Activated CD4-positive, alpha-beta T cell treated with anti-CD3 and anti-CD28 coated beads for 36 hours (primary cell): ENCODE measurements around the gene MGLL. TPM values are rescaled to one million over a fixed set of nuclear protein-coding genes. Genes with fewer than 3 reads are reported as not detected.

Experiments used
- ATAC-seq: fragments of 200-7000 bp; cut with Tn5 transposase; one replicate; pipeline ENCODE4 v1.10.0; 2021; ENCODE audit warnings: mild to moderate bottlenecking, moderate library complexity
- CTCF ChIA-PET: fragments of 350-600 bp; sonication (Branson Sonifier 250); formaldehyde crosslinking; loops from one replicate; lab custom pipeline; 2021; ENCODE audit warnings: antibody characterized with exemption; lab: Charles Lee
- POLR2A ChIA-PET: fragments of 350-600 bp; sonication (Branson Sonifier 250); formaldehyde crosslinking; loops from one replicate; lab custom pipeline; 2021; ENCODE audit warnings: antibody characterized with exemption, inconsistent platforms; lab: Charles Lee
- DNase-seq: peaks from one replicate; pipeline ENCODE4 v3.0.0-alpha.2; 2020
- H3K27ac Mint-ChIP-seq: one replicate; pipeline ENCODE4 v1.8.0; 2021; ENCODE audit warnings: mixed read lengths
- H3K27me3 Mint-ChIP-seq: one replicate; pipeline ENCODE4 v1.8.0; 2021; ENCODE audit warnings: mixed read lengths
- H3K36me3 Mint-ChIP-seq: one replicate; pipeline ENCODE4 v1.8.0; 2021; ENCODE audit warnings: low read depth, mixed read lengths
- H3K4me1 Mint-ChIP-seq: one replicate; pipeline ENCODE4 v1.8.0; 2021; ENCODE audit warnings: mixed read lengths
- H3K4me3 Mint-ChIP-seq: one replicate; pipeline ENCODE4 v1.8.0; 2021; ENCODE audit warnings: mild to moderate bottlenecking, moderate library complexity, mixed read lengths
- H3K9me3 Mint-ChIP-seq: one replicate; pipeline ENCODE4 v1.8.0; 2021; ENCODE audit warnings: low read depth, mixed read lengths
- intact Hi-C, 2 experiments: fragments of 100-400 bp; cut with DNase I in 1 of 2; cut with micrococcal nuclease in 1 of 2; formaldehyde crosslinking; loops; one replicate each; pipeline versions ENCODE4 v1.14.2 to v1.15.1; 2022 to 2024; cut with DNase I, micrococcal nuclease
- total RNA-seq, 2 experiments: library from RNA; stranded (reverse); gene quantifications; one replicate each; pipeline ENCODE4 v1.2.3, GENCODE V29; 2021

Gene MGLL
- total RNA-seq, 2 experiments from 2014 or later: 0.49 to 0.50 TPM

DNA sequence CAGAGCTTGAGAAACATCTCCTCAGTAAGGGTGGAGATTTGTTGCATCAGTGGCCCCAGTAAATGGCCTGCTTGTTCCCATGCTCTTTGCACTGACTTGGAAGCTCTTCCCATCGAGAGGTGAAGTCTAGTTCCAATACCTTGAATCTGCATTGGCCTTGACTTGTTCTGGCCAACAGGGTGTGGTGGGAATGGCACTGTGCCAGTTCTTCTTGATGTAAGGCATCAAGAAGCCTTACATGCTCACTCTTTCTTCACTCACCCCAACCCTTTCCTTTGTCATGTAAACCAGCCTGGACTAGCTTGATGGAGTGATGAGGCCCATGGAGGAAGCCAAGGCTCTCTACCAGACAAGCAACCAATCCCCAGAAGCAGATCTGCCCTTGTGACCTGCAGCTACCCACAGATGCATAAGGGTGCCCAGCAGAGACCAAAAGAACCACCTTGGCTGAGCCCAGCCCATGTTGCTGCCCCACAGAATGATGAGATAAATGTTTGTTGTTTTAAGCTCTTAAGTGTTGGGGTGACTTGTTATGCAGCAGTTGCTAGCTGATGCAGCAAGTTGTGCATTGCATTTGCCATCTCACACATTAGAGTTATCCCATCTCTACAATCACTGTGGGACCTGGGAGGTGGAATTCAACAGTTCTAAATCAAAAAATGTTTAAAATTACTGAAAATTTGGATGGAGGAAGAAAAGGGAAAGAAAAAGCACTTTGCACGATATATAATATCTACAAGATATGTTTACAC is 11.1 kb upstream of the MGLL start:
- Mint-ChIP-seq H3K27me3 (peaks cover 6% of the 10 kb centered on the region), H3K4me3 (no peak overlapping the region), H3K4me1 (no peaks in the 10 kb centered on the region), H3K9me3 (peaks cover 16% of the 10 kb centered on the region), H3K27ac (no peak overlapping the region), H3K36me3 (no peaks in the 10 kb centered on the region)
- no peak for ATAC-seq
- POLR2A ChIA-PET: no interaction called here
- DNase-seq: no peak
- CTCF ChIA-PET: interaction anchor here (0.6 kb wide), 1 partner anchor 90 kb away, joined by 3 read pairs; no protein-coding TSS in a partner anchor
- intact Hi-C loops: loop anchor here (5.0 to 10.0 kb wide), 3 partner anchors 136 to 256 kb away; no protein-coding TSS in a partner anchor

DNA sequence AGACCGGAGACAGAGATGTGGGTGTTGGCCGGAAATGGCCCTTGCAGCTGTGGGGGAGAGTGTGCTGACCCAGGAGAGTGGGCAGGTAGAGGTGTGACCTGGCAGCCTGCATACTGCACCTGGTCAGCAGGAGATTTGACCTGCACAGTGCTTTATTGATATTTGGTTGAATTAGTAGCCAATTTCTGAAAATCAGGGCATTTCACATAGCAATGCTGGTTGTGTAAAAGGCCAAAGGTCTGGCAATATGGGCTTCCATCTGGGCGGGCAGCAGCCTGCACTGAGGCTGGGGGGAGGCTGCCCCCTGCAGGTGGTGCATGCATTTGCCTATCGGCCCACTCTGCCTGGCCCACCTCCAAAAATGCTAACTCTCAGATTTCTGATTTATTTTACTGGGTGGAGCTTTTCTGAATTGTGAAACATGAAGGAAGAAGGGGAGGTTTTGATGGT is 9.4 kb upstream of the MGLL start:
- Mint-ChIP-seq H3K9me3 (peaks cover 22% of the 10 kb centered on the region), H3K4me3 (no peak overlapping the region), H3K27me3 (peaks cover 6% of the 10 kb centered on the region), H3K27ac (no peak overlapping the region), H3K4me1 (no peaks in the 10 kb centered on the region), H3K36me3 (no peaks in the 10 kb centered on the region)
- intact Hi-C loops: loop anchor here (1.0 to 10.0 kb wide), 4 partner anchors 134 to 254 kb away; no protein-coding TSS in a partner anchor
- no peak for ATAC-seq
- peak; percentile 62 for DNase-seq
- ChIA-PET CTCF (interaction anchor here (0.6 to 1.5 kb wide), 7 partner anchors 9 to 383 kb away, joined by 3 to 4 read pairs (median 3); no protein-coding TSS in a partner anchor), POLR2A (no interaction called here)

DNA sequence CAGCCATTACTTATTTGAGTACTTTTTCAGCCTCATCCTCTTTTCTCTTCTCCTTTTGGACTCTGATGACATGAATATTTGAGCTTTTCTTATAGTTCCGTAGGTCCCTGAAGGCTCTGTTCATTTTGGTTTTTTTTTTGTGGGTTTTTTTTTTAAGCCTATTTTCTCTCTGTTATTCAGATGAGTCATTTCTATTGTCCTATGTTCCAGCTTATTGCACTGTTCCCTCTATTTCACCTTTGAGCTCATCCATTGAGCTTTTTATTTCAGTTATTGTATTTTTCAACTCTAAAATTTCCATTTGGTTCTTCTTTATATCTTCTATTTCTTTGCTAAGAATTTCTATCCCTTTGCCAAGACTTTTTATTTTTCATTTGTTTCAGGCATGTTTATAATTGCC is 7.2 kb upstream of the MGLL start:
- H3K4me1 Mint-ChIP-seq: no peaks in the 10 kb centered on the region
- ATAC-seq (no peak), DNase-seq (no peak)
- intact Hi-C loops: no loop called here
- H3K4me3 Mint-ChIP-seq: no peak overlapping the region
- ChIA-PET CTCF (no interaction called here), POLR2A (interaction anchor here (0.6 kb wide), 1 partner anchor 128 kb away, joined by 3 read pairs; no protein-coding TSS in a partner anchor)
- H3K36me3 Mint-ChIP-seq: no peaks in the 10 kb centered on the region
- H3K9me3 Mint-ChIP-seq: peaks cover 22% of the 10 kb centered on the region
- H3K27me3 Mint-ChIP-seq: peaks cover 13% of the 10 kb centered on the region
- H3K27ac Mint-ChIP-seq: no peak overlapping the region

DNA sequence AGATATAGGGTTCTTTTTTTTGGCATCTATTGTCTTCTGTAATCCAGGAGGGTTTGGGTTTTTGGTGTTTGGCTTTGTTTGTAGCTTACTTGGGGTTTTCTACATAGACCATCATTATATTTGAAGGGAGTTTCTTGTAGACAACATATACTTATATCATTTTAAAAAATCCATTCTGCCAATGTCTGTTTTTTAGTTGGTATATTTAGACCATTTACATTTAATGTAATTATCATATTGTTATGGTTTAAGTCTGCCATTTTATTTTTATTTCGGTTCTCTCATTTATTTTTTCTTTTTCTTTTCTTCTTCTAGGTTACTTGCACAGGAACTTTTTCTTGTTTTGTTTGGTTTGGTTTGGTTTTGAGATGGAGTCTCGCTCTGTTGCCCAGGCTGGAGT is 5.5 kb upstream of the MGLL start:
- H3K27ac Mint-ChIP-seq: no peak overlapping the region
- H3K4me3 Mint-ChIP-seq: no peak overlapping the region
- ATAC-seq (no peak), DNase-seq (no peak)
- H3K27me3 Mint-ChIP-seq: peaks cover 22% of the 10 kb centered on the region
- H3K9me3 Mint-ChIP-seq: peaks cover 22% of the 10 kb centered on the region
- CTCF ChIA-PET: interaction anchor here (0.7 kb wide), 1 partner anchor 1204 kb away, joined by 3 read pairs; no protein-coding TSS in a partner anchor
- POLR2A ChIA-PET: no interaction called here
- H3K4me1 Mint-ChIP-seq: no peaks in the 10 kb centered on the region
- H3K36me3 Mint-ChIP-seq: no peaks in the 10 kb centered on the region
- intact Hi-C loops: no loop called here

DNA sequence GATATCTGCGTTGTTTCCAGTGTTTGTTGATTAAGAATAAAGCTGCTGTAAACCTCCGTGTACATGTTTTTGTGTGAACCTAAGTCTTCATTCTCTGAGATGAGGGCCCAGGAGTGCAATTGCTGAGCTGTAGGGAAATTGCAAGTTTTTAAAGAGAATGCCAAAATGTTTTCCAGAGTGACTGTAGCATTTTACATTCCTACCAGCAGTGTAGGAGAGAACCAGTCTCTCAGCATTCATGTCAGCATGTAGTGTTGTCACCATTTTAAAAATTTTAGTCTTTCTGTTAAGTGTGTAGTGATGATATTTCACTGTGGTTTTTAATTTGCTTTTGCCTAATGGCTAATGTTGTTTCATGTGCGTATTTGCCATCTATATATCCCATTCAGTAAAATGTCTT is 3.4 kb upstream of the MGLL start:
- intact Hi-C loops: no loop called here
- Mint-ChIP-seq H3K27ac (no peak overlapping the region), H3K4me3 (no peak overlapping the region), H3K27me3 (peaks cover 31% of the 10 kb centered on the region), H3K4me1 (peaks cover 3% of the 10 kb centered on the region), H3K9me3 (peaks cover 22% of the 10 kb centered on the region), H3K36me3 (no peaks in the 10 kb centered on the region)
- POLR2A ChIA-PET: no interaction called here
- no peak for ATAC-seq
- CTCF ChIA-PET: interaction anchor here (1.2 kb wide), 1 partner anchor 9 kb away, joined by 7 read pairs; no protein-coding TSS in a partner anchor
- no peak for DNase-seq

DNA sequence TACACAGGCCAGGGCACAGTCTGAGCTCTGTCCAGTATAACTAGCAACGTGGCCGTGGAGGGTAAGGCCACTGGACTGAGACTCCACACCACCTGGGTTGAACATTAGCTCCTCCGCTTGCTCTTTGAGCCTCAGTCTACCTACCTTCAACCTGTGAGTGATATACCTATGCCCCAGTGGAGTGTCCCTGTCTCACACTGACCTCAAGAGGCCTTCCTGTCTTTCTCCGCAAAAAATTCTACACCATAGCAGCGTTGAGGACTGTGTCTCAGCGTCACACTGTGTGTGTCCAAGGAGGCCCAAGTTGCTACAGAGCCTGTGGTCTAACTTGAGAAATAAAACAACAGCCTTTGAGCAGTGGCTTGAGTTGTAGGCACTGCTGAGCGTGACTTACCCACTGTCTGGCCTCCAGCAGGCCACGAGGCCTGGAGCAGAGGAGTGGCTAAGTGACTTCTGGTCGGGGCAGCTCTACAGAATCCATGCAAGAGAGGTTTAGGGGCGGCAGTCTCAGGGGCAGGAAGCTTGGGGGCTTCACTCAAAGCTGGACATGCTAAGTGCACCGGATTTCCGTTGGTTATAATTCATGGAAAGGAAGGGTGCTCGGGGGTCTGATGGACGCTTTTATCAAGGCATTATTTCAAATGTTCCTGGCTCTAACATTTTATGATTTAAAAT is 2.0 kb upstream of the MGLL start:
- no peak overlapping the region for H3K27ac Mint-ChIP-seq
- ATAC-seq (no peak), DNase-seq (no peak)
- no peaks in the 10 kb centered on the region for H3K36me3 Mint-ChIP-seq
- no peak overlapping the region for H3K4me3 Mint-ChIP-seq
- intact Hi-C loops: no loop called here
- H3K9me3 Mint-ChIP-seq: peaks cover 9% of the 10 kb centered on the region
- ChIA-PET CTCF (interaction anchor here (0.8 kb wide), 1 partner anchor 249 kb away, joined by 5 read pairs; no protein-coding TSS in a partner anchor), POLR2A (no interaction called here)
- peaks cover 3% of the 10 kb centered on the region for H3K4me1 Mint-ChIP-seq
- H3K27me3 Mint-ChIP-seq: peaks cover 42% of the 10 kb centered on the region

DNA sequence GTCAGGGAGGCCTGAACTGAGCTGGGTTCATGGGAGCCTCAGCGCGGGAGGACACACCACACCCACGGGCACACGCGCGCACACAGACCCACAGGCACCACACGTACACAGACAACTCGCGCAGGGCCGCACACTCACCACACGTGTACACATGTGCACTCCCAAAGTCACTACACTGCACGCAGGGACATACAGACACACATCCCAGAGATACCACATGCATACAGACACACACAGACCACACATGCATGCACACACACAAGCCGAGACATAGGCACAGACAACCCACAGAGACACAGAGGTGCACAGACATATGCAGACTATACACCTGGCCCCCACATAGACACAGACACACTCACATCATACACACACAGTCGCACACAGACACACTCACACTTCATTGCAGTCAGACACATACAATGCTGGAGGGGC is 1.1 kb upstream of the MGLL start:
- POLR2A ChIA-PET: no interaction called here
- Mint-ChIP-seq H3K4me1 (peaks cover 3% of the 10 kb centered on the region), H3K4me3 (peak overlapping the region; percentile 13), H3K27ac (no peak overlapping the region), H3K27me3 (peaks cover 42% of the 10 kb centered on the region), H3K36me3 (no peaks in the 10 kb centered on the region), H3K9me3 (peaks cover 6% of the 10 kb centered on the region)
- CTCF ChIA-PET: no interaction called here
- intact Hi-C loops: no loop called here
- no peak for ATAC-seq
- no peak for DNase-seq

DNA sequence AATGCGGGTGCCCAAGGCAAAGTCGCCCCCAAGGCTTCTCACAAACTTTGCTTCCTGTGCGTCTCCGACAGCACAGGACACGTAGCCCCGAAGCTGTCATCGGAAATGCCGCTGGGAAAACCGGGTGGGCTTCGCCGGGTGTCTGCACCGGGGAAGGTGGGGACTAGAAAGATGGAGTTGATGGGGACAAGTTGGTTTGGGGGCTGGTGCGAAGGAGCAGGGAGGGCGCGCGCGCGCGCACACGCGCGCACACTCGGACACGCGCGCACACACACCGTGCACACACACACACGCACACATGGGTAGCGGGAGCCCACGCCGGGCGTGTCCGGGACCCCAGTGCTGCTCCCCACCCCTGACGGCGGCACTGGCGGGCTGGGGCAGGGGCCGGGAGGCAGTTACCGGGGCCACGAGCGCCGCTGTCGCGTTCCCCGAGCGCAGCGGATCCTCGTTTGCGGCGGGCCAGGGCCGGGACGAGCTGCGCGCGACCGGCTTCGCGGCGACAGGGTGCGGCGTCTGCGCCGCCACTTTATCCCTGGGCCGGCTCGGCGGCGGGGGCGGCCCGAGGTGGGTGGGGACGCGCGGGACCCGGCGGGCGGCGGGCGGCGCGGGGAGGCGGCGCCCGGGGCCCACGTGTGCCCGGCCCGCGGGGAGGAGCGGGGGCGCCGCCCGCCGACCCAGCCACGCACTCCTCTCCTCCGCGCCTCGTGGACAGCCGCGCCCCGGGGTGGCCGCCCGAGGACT is 539 bp upstream of the MGLL start:
- intact Hi-C loops: no loop called here
- Mint-ChIP-seq H3K27me3 (peaks cover 42% of the 10 kb centered on the region), H3K4me1 (peaks cover 3% of the 10 kb centered on the region), H3K4me3 (peak overlapping the region; percentile 70), H3K9me3 (peaks cover 4% of the 10 kb centered on the region), H3K36me3 (no peaks in the 10 kb centered on the region), H3K27ac (no peak overlapping the region)
- DNase-seq (peak; percentile 31), ATAC-seq (peak; percentile 61)
- POLR2A ChIA-PET: no interaction called here
- CTCF ChIA-PET: interaction anchor here (0.6 kb wide), 1 partner anchor 33 kb away, joined by 3 read pairs; no protein-coding TSS in a partner anchor

DNA sequence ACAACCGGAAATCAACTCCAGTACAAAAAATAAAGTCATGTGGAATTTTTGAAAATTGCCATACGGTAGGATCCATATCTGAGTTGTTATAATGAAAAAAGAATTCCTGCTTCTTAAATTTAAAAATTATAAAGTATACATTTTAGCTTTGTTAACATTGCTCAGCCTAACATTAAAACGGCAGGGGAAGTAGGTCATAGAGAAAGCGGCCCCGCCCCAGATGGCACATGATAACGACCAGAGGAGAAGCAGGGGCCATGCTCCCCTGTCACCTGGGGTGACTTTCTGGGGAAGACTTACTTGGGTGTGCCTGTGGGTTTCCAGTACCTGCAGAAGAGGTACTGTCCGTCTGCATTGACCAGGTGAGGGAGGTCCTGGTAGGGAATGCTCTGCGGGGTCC is 921 bp downstream of the MGLL start:
- peaks cover 3% of the 10 kb centered on the region for H3K4me1 Mint-ChIP-seq
- peaks cover 40% of the 10 kb centered on the region for H3K27me3 Mint-ChIP-seq
- H3K36me3 Mint-ChIP-seq: no peaks in the 10 kb centered on the region
- H3K27ac Mint-ChIP-seq: no peak overlapping the region
- ChIA-PET CTCF (no interaction called here), POLR2A (no interaction called here)
- no peak overlapping the region for H3K4me3 Mint-ChIP-seq
- DNase-seq: peak; percentile 15
- intact Hi-C loops: no loop called here
- no peak for ATAC-seq
- H3K9me3 Mint-ChIP-seq: no peaks in the 10 kb centered on the region

DNA sequence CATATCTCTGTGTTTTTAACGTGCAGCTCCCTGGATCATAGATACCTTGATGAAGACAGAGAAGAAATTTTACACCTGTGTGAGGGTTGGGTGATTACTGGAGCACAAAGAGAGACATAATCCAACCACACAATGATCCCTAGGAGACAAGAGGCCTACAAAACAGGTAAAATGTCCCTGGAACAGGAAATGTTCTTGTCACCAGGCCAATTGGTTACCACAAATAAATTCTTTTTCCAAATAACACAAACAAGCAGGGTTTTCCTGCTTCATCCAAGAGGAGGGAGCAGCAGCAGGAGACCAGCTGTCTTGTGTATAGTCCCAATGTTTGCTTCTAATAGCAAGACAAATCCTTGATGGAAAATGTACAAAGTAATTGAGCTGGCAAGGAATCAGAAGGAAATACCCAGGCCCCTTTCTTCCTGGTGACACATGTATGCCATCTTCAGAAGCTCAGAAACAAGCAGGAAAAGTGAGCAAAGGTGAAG is 1.4 kb downstream of the MGLL start:
- Mint-ChIP-seq H3K4me1 (peaks cover 3% of the 10 kb centered on the region), H3K27ac (no peak overlapping the region), H3K4me3 (no peak overlapping the region), H3K9me3 (no peaks in the 10 kb centered on the region), H3K27me3 (peaks cover 40% of the 10 kb centered on the region), H3K36me3 (no peaks in the 10 kb centered on the region)
- no peak for ATAC-seq
- no peak for DNase-seq
- ChIA-PET CTCF (interaction anchor here (0.6 kb wide), 1 partner anchor 64 kb away, joined by 3 read pairs; no protein-coding TSS in a partner anchor), POLR2A (no interaction called here)
- intact Hi-C loops: no loop called here
